ENCODE data around the gene NACC1. TPM values are rescaled to one million over a fixed set of nuclear protein-coding genes. Genes with fewer than 3 reads are reported as not detected.
A peak's percentile ranks its signal among the peaks of the same experiment; 100 is the strongest.

Gene NACC1
- total RNA-seq, 4 donors from 2014 or later, result 31.6 to 54.2 (median 36.5) TPM

- Histone ChIP-seq H3K27me3 (no peaks in the 10 kb centered on the region), H3K27ac (peak overlapping the region in 1 of 4 donors; percentile 65), H3K4me1 (peaks cover 21 to 29% (median 26%) of the 10 kb centered on the region in 4 donors), H3K4me3 (no peak overlapping the region), H3K36me3 (no peaks in the 10 kb centered on the region), H3K9me3 (no peaks in the 10 kb centered on the region)
- TF ChIP-seq, protein P1, sequence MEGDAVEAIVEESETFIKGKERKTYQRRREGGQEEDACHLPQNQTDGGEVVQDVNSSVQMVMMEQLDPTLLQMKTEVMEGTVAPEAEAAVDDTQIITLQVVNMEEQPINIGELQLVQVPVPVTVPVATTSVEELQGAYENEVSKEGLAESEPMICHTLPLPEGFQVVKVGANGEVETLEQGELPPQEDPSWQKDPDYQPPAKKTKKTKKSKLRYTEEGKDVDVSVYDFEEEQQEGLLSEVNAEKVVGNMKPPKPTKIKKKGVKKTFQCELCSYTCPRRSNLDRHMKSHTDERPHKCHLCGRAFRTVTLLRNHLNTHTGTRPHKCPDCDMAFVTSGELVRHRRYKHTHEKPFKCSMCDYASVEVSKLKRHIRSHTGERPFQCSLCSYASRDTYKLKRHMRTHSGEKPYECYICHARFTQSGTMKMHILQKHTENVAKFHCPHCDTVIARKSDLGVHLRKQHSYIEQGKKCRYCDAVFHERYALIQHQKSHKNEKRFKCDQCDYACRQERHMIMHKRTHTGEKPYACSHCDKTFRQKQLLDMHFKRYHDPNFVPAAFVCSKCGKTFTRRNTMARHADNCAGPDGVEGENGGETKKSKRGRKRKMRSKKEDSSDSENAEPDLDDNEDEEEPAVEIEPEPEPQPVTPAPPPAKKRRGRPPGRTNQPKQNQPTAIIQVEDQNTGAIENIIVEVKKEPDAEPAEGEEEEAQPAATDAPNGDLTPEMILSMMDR (IDR thresholded peaks at IDR 0.05), result no peak
- no peak for TF ChIP-seq EP300 (IDR thresholded peaks at IDR 0.05; ENCODE audit: low read depth)
- TF ChIP-seq POLR2AphosphoS5 (IDR thresholded peaks at IDR 0.05), result no peak
- no peak for TF ChIP-seq POLR2A (IDR thresholded peaks at IDR 0.05)
- no peak for DNase-seq
- intact Hi-C loops (cut with DNase I; ENCODE audit: low total_unique reads) (no loop called here), in situ Hi-C loops (cut with MboI; ENCODE audit: low pct_ligation_motif_present in 1 of 4, low pct_unique_long_range_greater_than_20kb in 1 of 4, low sequenced_read_pairs in 3 of 4) (loop anchor here in 3 of 4 donors (10.0 to 25.0 kb wide), 2 partner anchors 96 to 99 kb away; partner anchors contain the start of gene NFIX (in 1 of the 3))
- WGBS, 2 donors (ENCODE audit: low coverage in 1 of 2), result 80 to 91% methylated on average over 4 to 6 of the region's 9 CpGs
These were observed 34.4 kb upstream of the NACC1 start for GRCh38 chr19:13083627-13084026.

DNA sequence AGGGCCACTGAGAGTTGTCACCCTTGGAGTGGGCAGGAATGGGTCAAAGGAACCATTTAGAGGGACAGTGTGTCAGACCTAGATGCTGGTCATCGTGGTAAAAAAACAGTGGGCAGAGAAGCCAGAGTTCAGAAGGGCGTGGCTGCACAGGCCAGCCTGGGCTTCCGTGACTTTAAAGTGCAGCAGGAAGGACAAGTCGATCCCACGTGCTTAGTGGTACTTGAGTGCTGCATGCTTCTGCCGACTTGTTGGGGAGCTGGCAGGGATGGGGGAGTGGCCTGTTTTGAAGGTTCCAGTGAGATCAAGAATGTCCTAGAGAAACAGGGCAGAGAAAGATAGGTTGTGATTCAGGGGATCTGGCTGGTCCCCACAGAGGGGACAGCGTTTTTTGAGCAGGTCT is 32.4 kb upstream of the NACC1 start:
- no peaks in the 10 kb centered on the region for H3K9me3 ChIP-seq
- H3K36me3 ChIP-seq, result no peaks in the 10 kb centered on the region
- in situ Hi-C loops (cut with MboI; ENCODE audit: low pct_ligation_motif_present in 1 of 4, low pct_unique_long_range_greater_than_20kb in 1 of 4, low sequenced_read_pairs in 3 of 4) (loop anchor here in 3 of 4 donors (10.0 to 25.0 kb wide), 2 partner anchors 98 to 101 kb away; partner anchors contain the start of gene NFIX (in 1 of the 3)), intact Hi-C loops (cut with DNase I; ENCODE audit: low total_unique reads) (no loop called here)
- DNase-seq, result no peak
- peak overlapping the region in 2 of 4 donors; percentile 4 to 47 for H3K27ac ChIP-seq
- no peaks in the 10 kb centered on the region for H3K27me3 ChIP-seq
- TF ChIP-seq EP300 (IDR thresholded peaks at IDR 0.05; ENCODE audit: low read depth) (no peak), POLR2A (IDR thresholded peaks at IDR 0.05) (no peak), POLR2AphosphoS5 (IDR thresholded peaks at IDR 0.05) (no peak)
- TF ChIP-seq, protein P1 (IDR thresholded peaks at IDR 0.05), result no peak
- H3K4me3 ChIP-seq, result no peak overlapping the region
- peaks cover 6 to 24% (median 11%) of the 10 kb centered on the region in 4 donors for H3K4me1 ChIP-seq
- WGBS, 2 donors (ENCODE audit: low coverage in 1 of 2), result 28% methylated on average over 7 of the region's 7 CpGs; no CpG with 5 or more reads in 1 of the 2 donors

GRCh38 chr19:13086341-13086740 is 31.7 kb upstream of the NACC1 start:
- in situ Hi-C loops (cut with MboI; ENCODE audit: low pct_ligation_motif_present in 1 of 4, low pct_unique_long_range_greater_than_20kb in 1 of 4, low sequenced_read_pairs in 3 of 4) (loop anchor here in 3 of 4 donors (10.0 to 25.0 kb wide), 2 partner anchors 99 to 102 kb away; partner anchors contain the start of gene NFIX (in 1 of the 3)), intact Hi-C loops (cut with DNase I; ENCODE audit: low total_unique reads) (no loop called here)
- Histone ChIP-seq H3K4me3 (no peak overlapping the region), H3K9me3 (no peaks in the 10 kb centered on the region), H3K36me3 (no peaks in the 10 kb centered on the region), H3K4me1 (peaks cover 8 to 29% (median 14%) of the 10 kb centered on the region in 4 donors), H3K27ac (peak overlapping the region in 2 of 4 donors; percentile 4 to 47), H3K27me3 (no peaks in the 10 kb centered on the region)
- DNase-seq, result no peak
- TF ChIP-seq POLR2A (IDR thresholded peaks at IDR 0.05) (no peak), POLR2AphosphoS5 (IDR thresholded peaks at IDR 0.05) (no peak), EP300 (IDR thresholded peaks at IDR 0.05; ENCODE audit: low read depth) (no peak)
- TF ChIP-seq, protein P1 (IDR thresholded peaks at IDR 0.05), result no peak
- WGBS, 2 donors (ENCODE audit: low coverage in 1 of 2), result 85% methylated on average over 2 of the region's 2 CpGs; no CpG with 5 or more reads in 1 of the 2 donors

DNA sequence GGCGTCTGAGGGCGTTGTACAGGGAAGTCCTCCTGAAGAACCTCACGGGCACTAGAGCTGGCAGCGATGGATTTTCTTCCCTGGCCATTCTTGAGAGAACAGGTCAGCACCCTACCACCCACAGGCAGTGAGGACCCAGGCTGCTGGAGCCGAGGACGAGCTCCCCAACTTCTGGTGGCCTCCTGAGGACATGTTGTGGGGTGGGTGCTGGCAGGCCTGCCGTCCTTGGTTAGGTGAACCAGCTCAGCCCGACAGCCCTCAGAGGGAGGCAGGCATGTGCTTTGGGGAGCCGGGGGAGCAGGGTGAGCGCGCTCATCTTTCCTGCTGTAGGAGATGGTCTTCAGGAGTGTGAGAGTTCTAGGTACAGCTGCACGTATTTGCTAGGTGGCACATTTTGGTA is 30.8 kb upstream of the NACC1 start:
- H3K27me3 ChIP-seq, result no peaks in the 10 kb centered on the region
- H3K27ac ChIP-seq, result peak overlapping the region in 1 of 4 donors; percentile 2
- H3K4me1 ChIP-seq, result peaks cover 15 to 36% (median 22%) of the 10 kb centered on the region in 4 donors
- TF ChIP-seq, protein P1 (IDR thresholded peaks at IDR 0.05), result no peak
- TF ChIP-seq EP300 (IDR thresholded peaks at IDR 0.05; ENCODE audit: low read depth) (no peak), POLR2AphosphoS5 (IDR thresholded peaks at IDR 0.05) (no peak), POLR2A (IDR thresholded peaks at IDR 0.05) (no peak)
- 85% methylated on average over 12 of the region's 12 CpGs; no CpG with 5 or more reads in 1 of the 2 donors for WGBS, 2 donors (ENCODE audit: low coverage in 1 of 2)
- no peaks in the 10 kb centered on the region for H3K36me3 ChIP-seq
- intact Hi-C loops (cut with DNase I; ENCODE audit: low total_unique reads) (no loop called here), in situ Hi-C loops (cut with MboI; ENCODE audit: low pct_ligation_motif_present in 1 of 4, low pct_unique_long_range_greater_than_20kb in 1 of 4, low sequenced_read_pairs in 3 of 4) (loop anchor here in 3 of 4 donors (10.0 to 25.0 kb wide), 2 partner anchors 100 to 102 kb away; partner anchors contain the start of gene NFIX (in 1 of the 3))
- no peak for DNase-seq
- H3K4me3 ChIP-seq, result no peak overlapping the region
- H3K9me3 ChIP-seq, result no peaks in the 10 kb centered on the region

Measured in transverse colon (tissue), 4 donors.